Measurements from ENCODE around the gene LDHAL6A.

LDHAL6A gene

DNA sequence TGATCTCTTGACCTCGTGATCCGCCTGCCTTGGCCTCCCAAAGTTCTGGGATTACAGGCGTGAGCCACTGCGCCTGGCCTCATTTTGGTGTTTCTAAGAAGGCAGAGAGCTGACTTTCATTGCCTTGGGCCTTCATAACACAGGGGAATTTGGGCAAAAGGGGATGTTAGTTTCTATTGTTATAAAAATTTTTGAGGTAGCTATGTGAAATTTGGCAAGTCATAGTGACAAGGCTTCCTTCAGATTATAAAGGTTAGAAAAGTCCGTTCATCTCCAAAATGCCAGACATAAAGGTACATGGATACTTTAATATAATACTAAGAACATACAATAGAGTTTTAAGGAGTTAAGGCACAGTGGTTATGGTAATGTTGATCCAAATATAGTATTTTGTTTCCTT lies 26.3 kb upstream of the LDHAL6A start:
- no peak for DNase-seq (ENCODE audit: low read depth, low spot score)
- TF ChIP-seq YY1 (IDR thresholded peaks at IDR 0.05; ENCODE audit: insufficient read depth, insufficient read length): no peak
- TF ChIP-seq SUZ12 (IDR thresholded peaks at IDR 0.05; ENCODE audit: extremely low read depth, insufficient read depth, insufficient read length): no peak
- TF ChIP-seq ZNF274 (IDR thresholded peaks at IDR 0.05; ENCODE audit: low read depth, low read length): no peak
- Histone ChIP-seq H3K4me3 (ENCODE audit: insufficient read length, low read depth) (no peak overlapping the region), H3K27me3 (ENCODE audit: insufficient read depth, insufficient read length) (no peaks in the 10 kb centered on the region), H3K9me3 (ENCODE audit: insufficient read depth, low read length) (no peaks in the 10 kb centered on the region), H3K9ac (ENCODE audit: insufficient read length, low read depth) (no peak overlapping the region), H3K4me1 (ENCODE audit: insufficient read depth, insufficient read length) (no peaks in the 10 kb centered on the region), H3K36me3 (ENCODE audit: insufficient read depth, insufficient read length, low read length) (no peaks in the 10 kb centered on the region)

DNA sequence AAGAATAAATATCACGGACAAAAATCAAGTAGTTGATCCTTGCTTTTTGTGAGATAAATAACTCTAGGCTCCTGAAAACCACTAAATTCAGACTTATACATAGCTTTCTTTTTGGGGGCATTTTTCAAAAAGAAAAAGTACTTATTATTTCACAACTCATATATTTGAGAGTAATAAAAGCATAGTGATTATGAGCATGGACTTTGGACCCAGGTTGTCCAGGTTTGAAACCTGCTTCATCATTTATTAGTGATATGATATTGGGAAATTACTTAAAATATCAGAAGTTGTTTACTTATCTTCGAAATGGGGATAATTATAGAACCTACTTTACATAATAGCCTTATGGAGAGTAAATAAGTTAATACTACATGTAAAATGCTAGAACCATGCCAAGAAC lies 17.0 kb upstream of the LDHAL6A start:
- TF ChIP-seq ZNF274 (IDR thresholded peaks at IDR 0.05; ENCODE audit: low read depth, low read length): no peak
- no peak overlapping the region for H3K9ac ChIP-seq (ENCODE audit: insufficient read length, low read depth)
- no peaks in the 10 kb centered on the region for H3K9me3 ChIP-seq (ENCODE audit: insufficient read depth, low read length)
- DNase-seq (ENCODE audit: low read depth, low spot score): no peak
- no peak overlapping the region for H3K4me3 ChIP-seq (ENCODE audit: insufficient read length, low read depth)
- H3K36me3 ChIP-seq (ENCODE audit: insufficient read depth, insufficient read length, low read length): no peaks in the 10 kb centered on the region
- H3K27me3 ChIP-seq (ENCODE audit: insufficient read depth, insufficient read length): no peaks in the 10 kb centered on the region
- no peaks in the 10 kb centered on the region for H3K4me1 ChIP-seq (ENCODE audit: insufficient read depth, insufficient read length)

DNA sequence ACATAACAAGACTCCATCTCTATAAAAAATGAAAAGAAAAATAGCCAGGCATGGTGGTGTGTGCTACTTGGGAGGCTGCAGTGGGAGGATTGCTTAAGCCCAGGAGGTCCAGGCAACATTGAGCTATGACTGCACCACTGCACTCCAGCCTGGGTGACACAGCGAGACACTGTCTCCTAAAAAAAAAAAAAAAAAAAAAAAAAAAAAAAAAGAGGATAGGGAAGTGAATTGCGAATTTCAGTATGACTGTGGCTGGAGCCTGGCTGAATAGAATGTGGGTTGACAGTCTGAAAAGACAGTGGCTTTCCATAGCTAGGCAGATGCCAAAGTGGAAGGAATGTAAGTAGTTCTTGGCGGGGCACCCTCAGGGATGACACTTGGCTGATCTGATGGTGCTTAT lies 6.4 kb upstream of the LDHAL6A start:
- no peak overlapping the region for H3K4me3 ChIP-seq (ENCODE audit: insufficient read length, low read depth)
- H3K27me3 ChIP-seq (ENCODE audit: insufficient read depth, insufficient read length): no peaks in the 10 kb centered on the region
- TF ChIP-seq SUZ12 (IDR thresholded peaks at IDR 0.05; ENCODE audit: extremely low read depth, insufficient read depth, insufficient read length) (no peak), ZNF274 (IDR thresholded peaks at IDR 0.05; ENCODE audit: low read depth, low read length) (no peak), YY1 (IDR thresholded peaks at IDR 0.05; ENCODE audit: insufficient read depth, insufficient read length) (no peak)
- H3K9ac ChIP-seq (ENCODE audit: insufficient read length, low read depth): no peak overlapping the region
- no peak for DNase-seq (ENCODE audit: low read depth, low spot score)
- H3K36me3 ChIP-seq (ENCODE audit: insufficient read depth, insufficient read length, low read length): no peaks in the 10 kb centered on the region
- no peaks in the 10 kb centered on the region for H3K4me1 ChIP-seq (ENCODE audit: insufficient read depth, insufficient read length)
- no peaks in the 10 kb centered on the region for H3K9me3 ChIP-seq (ENCODE audit: insufficient read depth, low read length)

DNA sequence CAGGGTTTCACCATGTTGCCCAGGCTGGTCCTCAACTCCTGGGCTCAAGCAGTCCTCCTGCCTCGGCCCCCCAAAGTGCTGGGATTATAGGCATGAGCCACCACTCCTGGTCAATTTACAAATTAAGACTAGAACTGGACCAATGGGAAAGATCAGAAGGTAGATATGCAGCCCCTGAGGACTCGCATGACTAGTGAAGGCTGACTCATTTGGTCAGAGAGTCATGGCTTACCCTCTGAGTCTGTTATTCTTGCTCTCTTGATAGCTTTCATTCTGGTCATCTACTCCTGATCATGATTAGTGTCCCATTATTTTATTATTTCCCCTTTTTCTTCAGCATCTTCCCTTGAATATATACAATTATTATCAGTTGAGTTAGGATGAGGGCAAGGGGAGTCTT lies 2.7 kb upstream of the LDHAL6A start:
- DNase-seq (ENCODE audit: low read depth, low spot score): no peak
- TF ChIP-seq YY1 (IDR thresholded peaks at IDR 0.05; ENCODE audit: insufficient read depth, insufficient read length) (no peak), SUZ12 (IDR thresholded peaks at IDR 0.05; ENCODE audit: extremely low read depth, insufficient read depth, insufficient read length) (no peak), ZNF274 (IDR thresholded peaks at IDR 0.05; ENCODE audit: low read depth, low read length) (no peak)
- no peaks in the 10 kb centered on the region for H3K9me3 ChIP-seq (ENCODE audit: insufficient read depth, low read length)
- H3K9ac ChIP-seq (ENCODE audit: insufficient read length, low read depth): no peak overlapping the region
- no peaks in the 10 kb centered on the region for H3K27me3 ChIP-seq (ENCODE audit: insufficient read depth, insufficient read length)
- no peak overlapping the region for H3K4me3 ChIP-seq (ENCODE audit: insufficient read length, low read depth)
- no peaks in the 10 kb centered on the region for H3K4me1 ChIP-seq (ENCODE audit: insufficient read depth, insufficient read length)
- no peaks in the 10 kb centered on the region for H3K36me3 ChIP-seq (ENCODE audit: insufficient read depth, insufficient read length, low read length)

DNA sequence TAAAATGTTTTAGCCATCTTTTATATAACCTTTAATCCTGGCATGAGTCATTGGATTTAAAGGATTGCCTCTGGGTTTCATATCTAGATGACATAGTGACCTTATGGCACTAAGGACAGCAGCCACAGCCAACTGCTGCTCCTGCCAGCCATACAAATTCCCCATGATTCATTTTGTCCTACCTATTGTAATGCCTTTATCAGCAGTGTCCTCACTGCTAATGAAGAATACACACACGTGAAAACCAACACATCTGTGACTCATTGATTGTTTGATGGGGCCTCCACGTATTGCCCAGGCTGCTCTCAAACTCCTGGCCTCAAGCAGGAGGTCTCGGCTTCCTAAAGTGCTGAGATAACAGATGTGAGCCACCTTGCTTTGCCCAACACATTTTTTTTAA lies 1.8 kb downstream of the LDHAL6A start:
- H3K9me3 ChIP-seq (ENCODE audit: insufficient read depth, low read length): no peaks in the 10 kb centered on the region
- H3K4me3 ChIP-seq (ENCODE audit: insufficient read length, low read depth): no peak overlapping the region
- H3K36me3 ChIP-seq (ENCODE audit: insufficient read depth, insufficient read length, low read length): no peaks in the 10 kb centered on the region
- TF ChIP-seq SUZ12 (IDR thresholded peaks at IDR 0.05; ENCODE audit: extremely low read depth, insufficient read depth, insufficient read length) (no peak), ZNF274 (IDR thresholded peaks at IDR 0.05; ENCODE audit: low read depth, low read length) (no peak), YY1 (IDR thresholded peaks at IDR 0.05; ENCODE audit: insufficient read depth, insufficient read length) (no peak)
- H3K27me3 ChIP-seq (ENCODE audit: insufficient read depth, insufficient read length): no peaks in the 10 kb centered on the region
- H3K4me1 ChIP-seq (ENCODE audit: insufficient read depth, insufficient read length): no peaks in the 10 kb centered on the region
- no peak overlapping the region for H3K9ac ChIP-seq (ENCODE audit: insufficient read length, low read depth)
- DNase-seq (ENCODE audit: low read depth, low spot score): no peak

DNA sequence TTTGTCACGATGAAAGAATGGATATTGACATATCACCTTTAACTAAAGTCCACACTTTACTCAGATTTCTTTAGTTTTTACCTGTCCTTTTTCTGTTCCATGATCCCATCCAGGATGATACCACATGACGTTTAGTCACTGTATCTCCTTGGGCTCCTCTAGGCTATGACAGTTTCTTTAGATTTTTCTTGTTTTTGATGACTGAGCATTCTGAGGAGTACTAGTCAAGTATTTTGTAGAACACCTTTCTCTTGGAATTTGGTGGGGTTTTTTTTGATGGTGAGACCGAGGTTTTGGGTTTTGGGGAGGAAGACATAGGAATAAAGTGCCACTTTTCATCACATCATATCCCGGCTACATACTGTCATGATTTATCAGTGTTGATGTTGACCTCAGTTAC lies 4.0 kb downstream of the LDHAL6A start:
- DNase-seq (ENCODE audit: low read depth, low spot score): no peak
- no peaks in the 10 kb centered on the region for H3K36me3 ChIP-seq (ENCODE audit: insufficient read depth, insufficient read length, low read length)
- no peaks in the 10 kb centered on the region for H3K27me3 ChIP-seq (ENCODE audit: insufficient read depth, insufficient read length)
- no peaks in the 10 kb centered on the region for H3K9me3 ChIP-seq (ENCODE audit: insufficient read depth, low read length)
- TF ChIP-seq SUZ12 (IDR thresholded peaks at IDR 0.05; ENCODE audit: extremely low read depth, insufficient read depth, insufficient read length) (no peak), YY1 (IDR thresholded peaks at IDR 0.05; ENCODE audit: insufficient read depth, insufficient read length) (no peak), ZNF274 (IDR thresholded peaks at IDR 0.05; ENCODE audit: low read depth, low read length) (no peak)
- no peaks in the 10 kb centered on the region for H3K4me1 ChIP-seq (ENCODE audit: insufficient read depth, insufficient read length)
- H3K4me3 ChIP-seq (ENCODE audit: insufficient read length, low read depth): no peak overlapping the region
- H3K9ac ChIP-seq (ENCODE audit: insufficient read length, low read depth): no peak overlapping the region

DNA sequence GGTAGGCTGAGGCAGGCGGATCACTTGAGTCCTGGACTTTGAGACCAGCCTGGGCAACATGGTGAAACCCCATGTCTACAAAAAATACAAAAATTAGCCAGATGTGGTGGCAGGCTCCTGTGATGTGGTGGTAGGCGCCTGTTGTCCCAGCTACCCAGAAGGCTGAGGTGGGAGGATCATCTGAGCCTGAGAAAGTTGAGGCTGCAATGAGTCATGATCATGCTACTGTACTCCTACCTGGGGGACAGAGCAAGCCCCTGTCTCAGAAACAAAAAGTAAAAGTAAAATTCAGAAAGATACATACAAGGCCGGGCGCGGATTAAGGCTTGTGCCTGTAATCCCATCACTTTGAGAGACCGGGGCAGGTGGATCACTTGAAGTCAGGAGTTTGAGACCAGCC lies 6.3 kb downstream of the LDHAL6A start:
- H3K4me1 ChIP-seq (ENCODE audit: insufficient read depth, insufficient read length): no peaks in the 10 kb centered on the region
- H3K27me3 ChIP-seq (ENCODE audit: insufficient read depth, insufficient read length): no peaks in the 10 kb centered on the region
- H3K9me3 ChIP-seq (ENCODE audit: insufficient read depth, low read length): no peaks in the 10 kb centered on the region
- no peak overlapping the region for H3K4me3 ChIP-seq (ENCODE audit: insufficient read length, low read depth)
- no peak for DNase-seq (ENCODE audit: low read depth, low spot score)
- H3K9ac ChIP-seq (ENCODE audit: insufficient read length, low read depth): no peak overlapping the region
- H3K36me3 ChIP-seq (ENCODE audit: insufficient read depth, insufficient read length, low read length): no peaks in the 10 kb centered on the region
- no peak for TF ChIP-seq SUZ12 (IDR thresholded peaks at IDR 0.05; ENCODE audit: extremely low read depth, insufficient read depth, insufficient read length)
- TF ChIP-seq ZNF274 (IDR thresholded peaks at IDR 0.05; ENCODE audit: low read depth, low read length): no peak
- TF ChIP-seq YY1 (IDR thresholded peaks at IDR 0.05; ENCODE audit: insufficient read depth, insufficient read length): no peak

DNA sequence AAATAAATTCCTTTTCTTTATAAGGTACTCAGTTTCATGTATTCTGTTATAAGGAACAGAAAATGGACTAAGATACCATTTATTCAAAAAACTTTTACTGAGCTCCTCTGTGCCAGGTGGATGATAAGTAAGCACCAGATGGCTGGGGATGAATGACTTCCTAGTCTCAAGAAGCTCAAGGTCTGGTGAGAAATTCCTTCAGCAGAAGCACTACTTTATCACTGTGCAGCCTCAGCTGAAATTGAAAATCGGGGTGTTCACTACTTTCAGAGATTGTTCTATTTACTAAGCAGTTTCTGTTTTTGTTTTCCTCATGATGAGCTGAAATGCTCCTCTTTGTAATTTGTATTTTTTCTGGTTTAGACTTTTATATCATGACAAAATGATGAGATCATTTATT lies 7.8 kb downstream of the LDHAL6A start:
- no peaks in the 10 kb centered on the region for H3K27me3 ChIP-seq (ENCODE audit: insufficient read depth, insufficient read length)

More for the DNA sequence above, 7.8 kb downstream of the LDHAL6A start:
- TF ChIP-seq SUZ12 (IDR thresholded peaks at IDR 0.05; ENCODE audit: extremely low read depth, insufficient read depth, insufficient read length): no peak
- TF ChIP-seq ZNF274 (IDR thresholded peaks at IDR 0.05; ENCODE audit: low read depth, low read length): no peak
- TF ChIP-seq YY1 (IDR thresholded peaks at IDR 0.05; ENCODE audit: insufficient read depth, insufficient read length): no peak
- Histone ChIP-seq H3K4me1 (ENCODE audit: insufficient read depth, insufficient read length) (no peaks in the 10 kb centered on the region), H3K4me3 (ENCODE audit: insufficient read length, low read depth) (no peak overlapping the region), H3K36me3 (ENCODE audit: insufficient read depth, insufficient read length, low read length) (no peaks in the 10 kb centered on the region), H3K9ac (ENCODE audit: insufficient read length, low read depth) (no peak overlapping the region), H3K9me3 (ENCODE audit: insufficient read depth, low read length) (no peaks in the 10 kb centered on the region)
- no peak for DNase-seq (ENCODE audit: low read depth, low spot score)

Data from NT2/D1 (cell line).